ENCODE measurements around the gene IL16.

GRCh38 chr15:81188354-81188753 is 8.3 kb upstream of the IL16 start:
- TF ChIP-seq CTCF (IDR thresholded peaks at IDR 0.05) (no peak), POLR2A (IDR thresholded peaks at IDR 0.05) (no peak)
